SU-DHL-6 (cell line): Measurements from ENCODE around the gene MYO9A.

ENCODE experiments used
- CTCF ChIP-seq: fragments of 200-600 bp; sonication (generic); IDR thresholded peaks from one replicate; pipeline ENCODE4 v1.5.1; 2017; ENCODE audit warnings: antibody characterized with exemption, mild to moderate bottlenecking, low read length, moderate library complexity; ENCODE audit not compliant: insufficient read depth, poor library complexity, severe bottlenecking
- EZH2phosphoT487 ChIP-seq: fragments of 200-600 bp; sonication (generic), shearing (Covaris generic); conservative IDR thresholded peaks from 2 replicates; pipeline ENCODE4 v1.6.1; 2018; ENCODE audit warnings: mild to moderate bottlenecking, antibody characterized with exemption, low read length, moderate library complexity, mixed read lengths

GRCh38 chr15:71811752-71812735 is 305.9 kb downstream of the MYO9A start:
- no peak for TF ChIP-seq CTCF
- TF ChIP-seq EZH2phosphoT487: no peak
